ENCODE data around the gene P2RY11. TPM values are rescaled to one million over a fixed set of nuclear protein-coding genes. Genes with fewer than 3 reads are reported as not detected.

Gene P2RY11
- total and polyA plus RNA-seq, 2 experiments from 2014 or later = 4.0 to 4.3 TPM

DNA sequence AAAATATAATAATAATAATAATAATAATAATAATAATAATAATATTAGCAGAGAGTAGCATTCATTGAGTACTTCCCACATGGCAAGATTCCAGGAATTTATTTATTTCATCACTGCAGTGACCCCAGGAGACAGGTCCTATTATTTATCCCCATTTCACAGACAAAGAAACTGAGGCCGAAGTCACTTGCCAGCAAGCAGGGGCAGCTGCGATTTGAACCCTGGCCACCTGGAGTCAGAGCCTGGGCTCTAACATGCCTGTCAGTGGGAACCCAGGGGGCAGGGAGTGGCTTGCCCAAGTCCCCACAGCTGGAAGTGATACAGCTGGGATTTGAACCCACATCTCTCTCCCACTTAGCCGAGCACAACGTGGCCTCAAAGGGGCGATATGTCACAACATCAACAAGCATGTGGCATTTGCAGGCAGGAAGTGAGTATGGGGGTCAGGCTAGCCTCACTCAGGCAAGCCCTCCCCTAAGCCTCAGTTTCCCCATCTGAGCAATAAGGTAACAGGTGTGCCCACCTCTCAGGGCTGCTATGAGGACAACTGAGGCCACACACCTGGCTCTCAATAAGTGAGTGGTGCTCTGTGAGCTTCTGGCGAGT lies 22.4 kb upstream of the P2RY11 start:
- DNase-seq (ENCODE audit: low spot score) = no peak
- H3K27ac ChIP-seq (ENCODE audit: low read depth) = no peak overlapping the region
- no peaks in the 10 kb centered on the region for H3K9me2 ChIP-seq (ENCODE audit: insufficient read depth)
- H3K4me1 ChIP-seq (ENCODE audit: insufficient read depth) = no peaks in the 10 kb centered on the region; the same call in 1 of the 2 replicates
- no peak for ATAC-seq
- H3K4me3 ChIP-seq = no peak overlapping the region
- H3K4me2 ChIP-seq = no peak overlapping the region
- TF ChIP-seq POLR2AphosphoS5 (IDR thresholded peaks at IDR 0.05; ENCODE audit: low read depth) (no peak), ZNF331 (CRISPR knock-in tag; IDR thresholded peaks at IDR 0.05; ENCODE audit: low read depth) (no peak), ETS1 (IDR thresholded peaks at IDR 0.05) (no peak), EZH2 (IDR thresholded peaks at IDR 0.05; ENCODE audit: low read depth, unreplicated experiment) (no peak), CREB1 (CRISPR knock-in tag; IDR thresholded peaks at IDR 0.05; ENCODE audit: low read depth) (no peak), EZH2phosphoT487 (IDR thresholded peaks at IDR 0.05; ENCODE audit: unreplicated experiment) (no peak), CTCF (conservative IDR thresholded peaks at IDR 0.05; ENCODE audit: low read depth in 2 of 2) (no peak; a peak in 1 of 4 replicates), JUNB (IDR thresholded peaks at IDR 0.05; ENCODE audit: unreplicated experiment) (no peak), ZNF114 (CRISPR knock-in tag; IDR thresholded peaks at IDR 0.05) (no peak), STAT1 (IDR thresholded peaks at IDR 0.05; ENCODE audit: unreplicated experiment) (no peak), NANOG (IDR thresholded peaks at IDR 0.05; ENCODE audit: borderline replicate concordance) (no peak)
- TF ChIP-seq, protein P1, sequence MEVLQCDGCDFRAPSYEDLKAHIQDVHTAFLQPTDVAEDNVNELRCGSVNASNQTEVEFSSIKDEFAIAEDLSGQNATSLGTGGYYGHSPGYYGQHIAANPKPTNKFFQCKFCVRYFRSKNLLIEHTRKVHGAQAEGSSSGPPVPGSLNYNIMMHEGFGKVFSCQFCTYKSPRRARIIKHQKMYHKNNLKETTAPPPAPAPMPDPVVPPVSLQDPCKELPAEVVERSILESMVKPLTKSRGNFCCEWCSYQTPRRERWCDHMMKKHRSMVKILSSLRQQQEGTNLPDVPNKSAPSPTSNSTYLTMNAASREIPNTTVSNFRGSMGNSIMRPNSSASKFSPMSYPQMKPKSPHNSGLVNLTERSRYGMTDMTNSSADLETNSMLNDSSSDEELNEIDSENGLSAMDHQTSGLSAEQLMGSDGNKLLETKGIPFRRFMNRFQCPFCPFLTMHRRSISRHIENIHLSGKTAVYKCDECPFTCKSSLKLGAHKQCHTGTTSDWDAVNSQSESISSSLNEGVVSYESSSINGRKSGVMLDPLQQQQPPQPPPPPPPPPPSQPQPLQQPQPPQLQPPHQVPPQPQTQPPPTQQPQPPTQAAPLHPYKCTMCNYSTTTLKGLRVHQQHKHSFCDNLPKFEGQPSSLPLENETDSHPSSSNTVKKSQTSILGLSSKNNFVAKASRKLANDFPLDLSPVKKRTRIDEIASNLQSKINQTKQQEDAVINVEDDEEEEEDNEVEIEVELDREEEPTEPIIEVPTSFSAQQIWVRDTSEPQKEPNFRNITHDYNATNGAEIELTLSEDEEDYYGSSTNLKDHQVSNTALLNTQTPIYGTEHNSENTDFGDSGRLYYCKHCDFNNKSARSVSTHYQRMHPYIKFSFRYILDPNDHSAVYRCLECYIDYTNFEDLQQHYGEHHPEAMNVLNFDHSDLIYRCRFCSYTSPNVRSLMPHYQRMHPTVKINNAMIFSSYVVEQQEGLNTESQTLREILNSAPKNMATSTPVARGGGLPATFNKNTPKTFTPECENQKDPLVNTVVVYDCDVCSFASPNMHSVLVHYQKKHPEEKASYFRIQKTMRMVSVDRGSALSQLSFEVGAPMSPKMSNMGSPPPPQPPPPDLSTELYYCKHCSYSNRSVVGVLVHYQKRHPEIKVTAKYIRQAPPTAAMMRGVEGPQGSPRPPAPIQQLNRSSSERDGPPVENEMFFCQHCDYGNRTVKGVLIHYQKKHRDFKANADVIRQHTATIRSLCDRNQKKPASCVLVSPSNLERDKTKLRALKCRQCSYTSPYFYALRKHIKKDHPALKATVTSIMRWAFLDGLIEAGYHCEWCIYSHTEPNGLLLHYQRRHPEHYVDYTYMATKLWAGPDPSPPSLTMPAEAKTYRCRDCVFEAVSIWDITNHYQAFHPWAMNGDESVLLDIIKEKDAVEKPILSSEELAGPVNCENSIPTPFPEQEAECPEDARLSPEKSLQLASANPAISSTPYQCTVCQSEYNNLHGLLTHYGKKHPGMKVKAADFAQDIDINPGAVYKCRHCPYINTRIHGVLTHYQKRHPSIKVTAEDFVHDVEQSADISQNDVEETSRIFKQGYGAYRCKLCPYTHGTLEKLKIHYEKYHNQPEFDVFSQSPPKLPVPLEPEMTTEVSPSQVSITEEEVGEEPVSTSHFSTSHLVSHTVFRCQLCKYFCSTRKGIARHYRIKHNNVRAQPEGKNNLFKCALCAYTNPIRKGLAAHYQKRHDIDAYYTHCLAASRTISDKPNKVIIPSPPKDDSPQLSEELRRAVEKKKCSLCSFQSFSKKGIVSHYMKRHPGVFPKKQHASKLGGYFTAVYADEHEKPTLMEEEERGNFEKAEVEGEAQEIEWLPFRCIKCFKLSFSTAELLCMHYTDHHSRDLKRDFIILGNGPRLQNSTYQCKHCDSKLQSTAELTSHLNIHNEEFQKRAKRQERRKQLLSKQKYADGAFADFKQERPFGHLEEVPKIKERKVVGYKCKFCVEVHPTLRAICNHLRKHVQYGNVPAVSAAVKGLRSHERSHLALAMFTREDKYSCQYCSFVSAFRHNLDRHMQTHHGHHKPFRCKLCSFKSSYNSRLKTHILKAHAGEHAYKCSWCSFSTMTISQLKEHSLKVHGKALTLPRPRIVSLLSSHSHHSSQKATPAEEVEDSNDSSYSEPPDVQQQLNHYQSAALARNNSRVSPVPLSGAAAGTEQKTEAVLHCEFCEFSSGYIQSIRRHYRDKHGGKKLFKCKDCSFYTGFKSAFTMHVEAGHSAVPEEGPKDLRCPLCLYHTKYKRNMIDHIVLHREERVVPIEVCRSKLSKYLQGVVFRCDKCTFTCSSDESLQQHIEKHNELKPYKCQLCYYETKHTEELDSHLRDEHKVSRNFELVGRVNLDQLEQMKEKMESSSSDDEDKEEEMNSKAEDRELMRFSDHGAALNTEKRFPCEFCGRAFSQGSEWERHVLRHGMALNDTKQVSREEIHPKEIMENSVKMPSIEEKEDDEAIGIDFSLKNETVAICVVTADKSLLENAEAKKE (CRISPR knock-in tag; IDR thresholded peaks at IDR 0.05) = no peak
- TF ChIP-seq, protein P2, sequence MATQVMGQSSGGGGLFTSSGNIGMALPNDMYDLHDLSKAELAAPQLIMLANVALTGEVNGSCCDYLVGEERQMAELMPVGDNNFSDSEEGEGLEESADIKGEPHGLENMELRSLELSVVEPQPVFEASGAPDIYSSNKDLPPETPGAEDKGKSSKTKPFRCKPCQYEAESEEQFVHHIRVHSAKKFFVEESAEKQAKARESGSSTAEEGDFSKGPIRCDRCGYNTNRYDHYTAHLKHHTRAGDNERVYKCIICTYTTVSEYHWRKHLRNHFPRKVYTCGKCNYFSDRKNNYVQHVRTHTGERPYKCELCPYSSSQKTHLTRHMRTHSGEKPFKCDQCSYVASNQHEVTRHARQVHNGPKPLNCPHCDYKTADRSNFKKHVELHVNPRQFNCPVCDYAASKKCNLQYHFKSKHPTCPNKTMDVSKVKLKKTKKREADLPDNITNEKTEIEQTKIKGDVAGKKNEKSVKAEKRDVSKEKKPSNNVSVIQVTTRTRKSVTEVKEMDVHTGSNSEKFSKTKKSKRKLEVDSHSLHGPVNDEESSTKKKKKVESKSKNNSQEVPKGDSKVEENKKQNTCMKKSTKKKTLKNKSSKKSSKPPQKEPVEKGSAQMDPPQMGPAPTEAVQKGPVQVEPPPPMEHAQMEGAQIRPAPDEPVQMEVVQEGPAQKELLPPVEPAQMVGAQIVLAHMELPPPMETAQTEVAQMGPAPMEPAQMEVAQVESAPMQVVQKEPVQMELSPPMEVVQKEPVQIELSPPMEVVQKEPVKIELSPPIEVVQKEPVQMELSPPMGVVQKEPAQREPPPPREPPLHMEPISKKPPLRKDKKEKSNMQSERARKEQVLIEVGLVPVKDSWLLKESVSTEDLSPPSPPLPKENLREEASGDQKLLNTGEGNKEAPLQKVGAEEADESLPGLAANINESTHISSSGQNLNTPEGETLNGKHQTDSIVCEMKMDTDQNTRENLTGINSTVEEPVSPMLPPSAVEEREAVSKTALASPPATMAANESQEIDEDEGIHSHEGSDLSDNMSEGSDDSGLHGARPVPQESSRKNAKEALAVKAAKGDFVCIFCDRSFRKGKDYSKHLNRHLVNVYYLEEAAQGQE (IDR thresholded peaks at IDR 0.05; ENCODE audit: unreplicated experiment) = no peak
- H3K36me3 Mint-ChIP-seq (ENCODE audit: low read depth) = peaks cover 15% of the 10 kb centered on the region
- no peaks in the 10 kb centered on the region; the same call in 2 of the 3 replicates for H3K4me1 Mint-ChIP-seq
- H3K27me3 Mint-ChIP-seq (ENCODE audit: insufficient read depth, low read depth, poor library complexity) = peaks cover 10% of the 10 kb centered on the region
- H3K79me2 ChIP-seq (replicated peaks; ENCODE audit: insufficient read depth) = no peaks in the 10 kb centered on the region
- no peaks in the 10 kb centered on the region for H3K27me3 ChIP-seq (ENCODE audit: insufficient read depth)
- H3K9me3 Mint-ChIP-seq = no peaks in the 10 kb centered on the region; the same call in 2 of the 3 replicates
- no peak overlapping the region for H2AFZ ChIP-seq
- no peaks in the 10 kb centered on the region for H3F3A ChIP-seq (replicated peaks; ENCODE audit: low read depth)
- H3K4me3 Mint-ChIP-seq = no peak overlapping the region
- H3K27ac Mint-ChIP-seq = no peak overlapping the region
- H3K36me3 ChIP-seq (ENCODE audit: insufficient read depth) = no peaks in the 10 kb centered on the region
- peaks cover 8% of the 10 kb centered on the region; the same call in 1 of the 2 replicates for H4K20me1 ChIP-seq (replicated peaks; ENCODE audit: insufficient read depth)
